Fibroblast of skin of right biceps (primary cell): ENCODE measurements around the gene TNK1.

Experiments used
- DNase-seq: peaks from one replicate; pipeline ENCODE4 v3.0.0-alpha.2; 2013

Gene TNK1

DNA sequence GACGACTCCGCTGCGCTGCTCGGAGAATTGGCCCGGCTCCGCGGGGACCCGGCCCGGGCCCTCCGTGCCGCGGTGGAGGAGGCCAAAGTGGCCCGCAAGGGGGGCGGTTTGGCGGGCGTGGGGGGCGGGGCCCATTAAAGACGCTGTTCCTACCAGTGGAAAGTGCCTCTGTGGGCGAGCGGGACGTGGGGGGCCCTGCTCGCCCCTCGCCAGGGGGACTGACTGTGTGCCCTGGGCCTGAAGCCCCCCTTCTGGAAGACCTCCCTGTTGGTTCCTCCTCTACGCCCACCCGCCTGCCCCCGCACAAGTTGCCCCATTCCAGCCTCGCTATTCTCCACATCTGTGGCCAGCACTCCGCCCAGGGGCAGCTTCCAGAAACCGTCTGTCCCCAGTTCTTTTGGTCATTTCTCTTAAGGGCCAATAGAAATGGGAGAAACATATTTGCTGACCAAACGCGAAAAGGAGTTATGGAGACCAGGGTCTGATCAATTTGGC lies 56.5 kb downstream of the TNK1 start:
- no peak for DNase-seq

DNA sequence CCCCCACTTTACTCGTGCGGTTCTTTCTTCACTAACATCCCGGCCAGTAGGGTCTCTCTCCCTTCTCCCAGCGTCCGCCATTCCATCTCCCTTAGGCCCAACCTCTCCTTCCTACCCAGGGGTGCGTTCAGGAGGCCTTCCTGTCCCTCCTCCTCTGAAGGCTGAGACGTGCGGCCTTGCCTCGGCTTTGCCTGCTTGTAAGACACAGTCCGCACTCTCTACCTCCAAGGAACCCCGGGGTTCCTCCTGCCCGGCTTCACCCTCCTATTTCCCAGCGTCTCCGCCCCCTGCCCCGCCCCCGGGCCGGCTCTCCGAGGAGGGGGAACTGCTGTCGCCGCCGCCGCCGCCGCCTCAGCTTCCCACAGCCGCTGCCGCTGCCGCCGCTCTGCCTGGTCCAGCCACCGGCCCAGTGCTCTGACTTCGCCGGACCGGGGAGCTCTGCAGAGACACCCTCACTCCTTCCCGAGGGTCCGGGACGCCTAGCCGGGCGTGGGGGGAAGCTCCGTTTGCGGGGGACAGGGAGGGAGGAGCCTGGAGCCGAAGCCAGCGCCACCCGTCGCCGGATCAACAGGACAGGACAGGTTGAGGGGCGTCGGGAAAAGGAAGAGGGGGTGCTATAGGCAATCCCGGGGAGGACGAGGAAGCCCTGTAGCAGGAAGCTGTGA lies 57.2 kb downstream of the TNK1 start:
- no peak for DNase-seq

DNA sequence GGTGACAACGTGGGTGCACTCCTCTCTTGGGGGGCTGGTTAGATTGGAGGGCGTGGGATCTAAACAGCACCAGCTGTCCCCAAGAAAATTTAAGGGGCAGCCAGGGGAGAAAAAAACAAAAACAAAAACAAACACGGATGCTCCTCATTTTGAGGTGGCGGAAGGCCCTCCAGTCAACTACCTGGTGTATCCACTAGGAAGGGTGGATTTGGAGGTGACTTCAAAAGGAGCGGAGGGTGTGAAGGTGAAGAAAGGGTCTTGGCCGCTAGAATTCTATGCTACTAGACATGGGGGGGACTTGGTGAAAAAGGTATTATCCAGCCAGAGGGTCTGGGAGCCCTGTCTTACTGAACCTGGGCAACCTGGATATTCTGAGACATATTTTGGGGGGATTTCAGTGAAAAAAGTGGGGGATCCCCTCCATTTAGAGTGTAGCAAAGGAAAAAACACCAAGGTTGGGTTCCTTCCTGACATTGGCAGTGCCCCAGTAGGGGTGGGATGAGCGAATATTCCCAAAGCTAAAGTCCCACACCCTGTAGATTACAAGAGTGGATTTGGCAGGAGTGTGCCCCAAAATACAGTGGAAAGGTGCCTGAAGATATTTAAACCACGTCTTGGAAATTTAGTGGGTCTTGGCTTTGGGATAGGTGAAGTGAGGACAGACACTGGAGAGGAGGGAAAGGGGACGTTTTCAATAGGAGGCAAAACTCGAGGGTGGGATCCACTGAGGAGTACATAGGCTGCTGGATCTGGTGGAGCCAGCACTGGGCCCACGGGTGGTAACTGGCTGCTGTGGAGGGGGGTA lies 58.0 kb downstream of the TNK1 start:
- DNase-seq: no peak
